IMR-90 (cell line): ENCODE results near the gene ZSWIM9. TPM values are rescaled to one million over a fixed set of nuclear protein-coding genes. Genes with fewer than 3 reads are reported as not detected.

ENCODE experiments used
- ATAC-seq: fragments of 200-7000 bp; cut with Tn5 transposase; 2 replicates; pipeline ENCODE4 v1.9.1; 2020; ENCODE audit warnings: low read depth, mild to moderate bottlenecking, moderate library complexity
- BruUV-seq: library from RNA; stranded (reverse); fragments of 400-500 nt; replicated peaks from 2 replicates; lab custom pipeline; 2021; lab: Mats Ljungman, UMichigan
- CTCF ChIA-PET: fragments of 300-600 bp; formaldehyde crosslinking; extraction: SDS; loops from one replicate; lab custom pipeline; 2021; ENCODE audit warnings: antibody characterized with exemption; lab: Yijun Ruan, JAX
- POLR2A ChIA-PET: fragments of 300-600 bp; sonication (Branson Sonifier 250); formaldehyde crosslinking; loops from one replicate; lab custom pipeline; 2022; ENCODE audit warnings: antibody characterized with exemption; ENCODE audit not compliant: unreplicated experiment; lab: Charles Lee
- DNase-seq: peaks from one replicate; pipeline ENCODE4 v3.0.0; 2013
- H2AFZ ChIP-seq: replicated peaks from 2 replicates; pipeline ENCODE3; 2013; ENCODE audit warnings: low read length, mild to moderate bottlenecking; ENCODE audit not compliant: poor library complexity
- H2AK5ac ChIP-seq: 2 replicates; pipeline ENCODE4 v1.6.1; 2013; ENCODE audit warnings: low read depth, low read length, inconsistent platforms
- H2AK9ac ChIP-seq: replicated peaks from 2 replicates; pipeline ENCODE3; 2013; ENCODE audit warnings: mild to moderate bottlenecking, low read depth, low read length, moderate library complexity; ENCODE audit not compliant: poor library complexity
- H2BK120ac ChIP-seq: 2 replicates; pipeline ENCODE4 v1.6.1; 2013; ENCODE audit warnings: low read depth, low read length, inconsistent platforms
- H2BK15ac ChIP-seq: 3 replicates; pipeline ENCODE4 v1.6.1; 2013; ENCODE audit warnings: low read depth, low read length, inconsistent platforms
- H2BK20ac ChIP-seq: 2 replicates; pipeline ENCODE4 v1.6.1; 2013; ENCODE audit warnings: low read depth, mild to moderate bottlenecking, inconsistent platforms, low read length, moderate library complexity
- H2BK5ac ChIP-seq: 2 replicates; pipeline ENCODE4 v1.6.1; 2013; ENCODE audit warnings: mild to moderate bottlenecking, low read depth, low read length, inconsistent platforms; ENCODE audit not compliant: poor library complexity, severe bottlenecking
- H3K14ac ChIP-seq: replicated peaks from 2 replicates; pipeline ENCODE4 v1.6.1; 2013; ENCODE audit warnings: low read depth, low read length, inconsistent platforms
- H3K18ac ChIP-seq: 2 replicates; pipeline ENCODE4 v1.6.1; 2013; ENCODE audit warnings: low read depth, low read length, control low read depth
- H3K23ac ChIP-seq: 2 replicates; pipeline ENCODE4 v1.6.1; 2013; ENCODE audit warnings: low read depth, low read length, inconsistent platforms
- H3K27ac ChIP-seq: 2 replicates; pipeline ENCODE4 v1.5.1; 2013; ENCODE audit warnings: mild to moderate bottlenecking, control low read depth, low read length; ENCODE audit not compliant: insufficient read depth
- H3K27me3 ChIP-seq: 2 replicates; pipeline ENCODE4 v1.6.1; 2013; ENCODE audit warnings: low read length; ENCODE audit not compliant: control insufficient read depth, insufficient read depth
- H3K36me3 ChIP-seq: 2 replicates; pipeline ENCODE4 v1.6.1; 2013; ENCODE audit warnings: low read length, mixed read lengths; ENCODE audit not compliant: control insufficient read depth, insufficient read depth
- H3K4ac ChIP-seq: 2 replicates; pipeline ENCODE4 v1.6.1; 2013; ENCODE audit warnings: low read depth, low read length, inconsistent platforms
- H3K4me1 ChIP-seq: 2 replicates; pipeline ENCODE4 v1.6.1; 2013; ENCODE audit warnings: low read length, mixed read lengths; ENCODE audit not compliant: control insufficient read depth, insufficient read depth
- H3K4me2 ChIP-seq: 2 replicates; pipeline ENCODE4 v1.6.1; 2013; ENCODE audit warnings: low read depth, mild to moderate bottlenecking, control low read depth, low read length, moderate library complexity
- H3K4me3 ChIP-seq: 2 replicates; pipeline ENCODE4 v1.5.1; 2013; ENCODE audit warnings: low read depth, mild to moderate bottlenecking, control low read depth, low read length, moderate library complexity; ENCODE audit not compliant: insufficient read depth
- H3K56ac ChIP-seq: 2 replicates; pipeline ENCODE4 v1.6.1; 2013; ENCODE audit warnings: low read length, inconsistent platforms; ENCODE audit not compliant: insufficient read depth; ENCODE audit errors: extremely low read depth
- H3K79me1 ChIP-seq, 2 experiments: 2 replicates each; pipeline ENCODE4 v1.6.1; 2013; ENCODE audit warnings: low read length in 2 of 2, inconsistent platforms in 1 of 2, low read depth in 1 of 2
- H3K9ac ChIP-seq: 2 replicates; pipeline ENCODE4 v1.6.1; 2013; ENCODE audit warnings: low read depth, low read length, control low read depth
- H3K9me1 ChIP-seq: 2 replicates; pipeline ENCODE4 v1.6.1; 2013; ENCODE audit warnings: low read length, inconsistent platforms; ENCODE audit not compliant: insufficient read depth
- H3K9me3 ChIP-seq: 2 replicates; pipeline ENCODE4 v1.6.1; 2013; ENCODE audit warnings: low read length; ENCODE audit not compliant: control insufficient read depth, insufficient read depth
- H4K20me1 ChIP-seq: 2 replicates; pipeline ENCODE4 v1.6.1; 2013; ENCODE audit warnings: low read length, inconsistent platforms; ENCODE audit not compliant: insufficient read depth
- H4K5ac ChIP-seq: 2 replicates; pipeline ENCODE4 v1.6.1; 2013; ENCODE audit warnings: mild to moderate bottlenecking, low read depth, low read length, control low read depth
- H4K8ac ChIP-seq, 2 experiments: 2 replicates each; pipeline ENCODE4 v1.6.1; 2013; ENCODE audit warnings: low read depth in 2 of 2, low read length in 2 of 2, control low read depth in 1 of 2, inconsistent platforms in 1 of 2
- H4K91ac ChIP-seq: 2 replicates; pipeline ENCODE4 v1.6.1; 2013; ENCODE audit warnings: low read depth, low read length, inconsistent platforms; ENCODE audit not compliant: insufficient read depth
- MAFK ChIP-seq: IDR thresholded peaks from 2 replicates; pipeline ENCODE4 v1.6.1; 2012; ENCODE audit warnings: low read depth, low read length, improper control_type of control experiment
- whole genome bisulfite sequencing, 2 experiments: methylation state at CpG; one replicate each; pipeline versions ENCODE4 v1.1.5 to v1.1.7; 2013; ENCODE audit warnings: missing lambda C conversion rate in 2 of 2; ENCODE audit not compliant: insufficient read length in 1 of 2; ENCODE audit errors: extremely low coverage in 2 of 2; 5-methylcytosine and 5-hydroxymethylcytosine counted together
- dilution Hi-C: fragments of 300-500 bp; cut with HindIII; formaldehyde crosslinking; loops from one replicate; pipeline ENCODE4 v1.14.3; 2018; ENCODE audit warnings: low sequenced_read_pairs; ENCODE audit not compliant: unreplicated experiment
- in situ Hi-C: fragments of 300-500 bp; cut with MboI; formaldehyde crosslinking; loops from 3 replicates; pipeline ENCODE4 v1.14.3; 2019; ENCODE audit warnings: low sequenced_read_pairs, inconsistent platforms, mixed read lengths
- intact Hi-C: fragments of 100-400 bp; cut with micrococcal nuclease; formaldehyde crosslinking; loops from 2 replicates; pipeline ENCODE4 v1.10.0; 2022
- polyA plus RNA-seq, 3 experiments: library from polyadenylated mRNA; depleted of rRNA; stranded (reverse); fragments of >200 nt; gene quantifications; 2 replicates each; pipeline ENCODE4 v1.2.3, GENCODE V29; 2012; ENCODE audit warnings: low replicate concordance in 1 of 3
- total RNA-seq: library from RNA; depleted of rRNA; stranded (reverse); fragments of >200 nt; gene quantifications from 2 replicates; pipeline ENCODE4 v1.2.3, GENCODE V29; 2012
- TF ChIP-seq, protein P1 (sequence below): conservative IDR thresholded peaks from 2 replicates; pipeline ENCODE4 v1.5.1; 2012; ENCODE audit warnings: mild to moderate bottlenecking, low read depth, low read length, improper control_type of control experiment

The ZSWIM9 gene
- total and polyA plus RNA-seq, 2 of the 4 experiments (the other 2 are of a cell fraction) = 0.54 to 2.2 TPM

DNA sequence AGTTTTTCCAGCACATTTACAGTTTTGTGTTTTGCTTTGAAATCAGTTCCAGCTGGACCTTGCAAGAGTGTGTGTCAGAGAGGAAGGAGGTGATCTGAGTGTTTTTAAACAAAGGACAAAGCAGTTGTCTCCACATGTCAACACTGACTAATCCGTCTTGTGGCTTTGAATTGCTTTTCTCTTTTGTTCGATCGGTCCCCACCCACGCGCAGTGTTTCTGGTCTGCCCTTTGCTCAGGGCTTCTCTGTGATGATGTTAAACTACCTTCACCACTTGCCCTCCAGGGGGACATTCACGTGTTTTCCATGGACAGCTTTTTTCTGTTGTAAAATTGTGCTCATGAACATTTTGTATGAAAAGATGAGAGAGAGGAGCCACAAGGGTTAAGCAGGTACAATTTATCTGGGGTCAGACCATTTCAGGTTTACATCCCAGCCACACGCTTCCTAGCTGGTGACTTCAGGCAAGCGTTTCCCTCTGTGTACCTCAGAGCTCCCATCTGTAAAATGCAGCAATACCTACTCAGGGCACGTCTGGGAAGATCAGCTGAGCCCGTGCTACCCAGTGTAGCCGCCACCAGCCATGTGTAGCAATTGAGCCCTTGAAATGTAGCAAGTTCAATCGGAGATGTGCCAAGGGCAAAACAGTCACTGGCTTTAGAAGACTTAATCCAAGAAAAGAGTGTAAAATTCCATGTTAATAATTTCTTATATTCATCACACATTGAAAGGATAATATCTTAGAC lies 46.4 kb upstream of the ZSWIM9 start:
- no peak overlapping the region for H3K14ac ChIP-seq
- 53% methylated on average over 8 of the region's 12 CpGs; no CpG with 5 or more reads in 1 of the 2 experiments for WGBS, 2 experiments
- H3K79me1 ChIP-seq = no peaks in the 10 kb centered on the region
- no peak overlapping the region for H3K23ac ChIP-seq
- in situ Hi-C loops = no loop called here
- H2BK5ac ChIP-seq = no peak overlapping the region
- TF ChIP-seq MAFK = no peak
- TF ChIP-seq, protein P1, sequence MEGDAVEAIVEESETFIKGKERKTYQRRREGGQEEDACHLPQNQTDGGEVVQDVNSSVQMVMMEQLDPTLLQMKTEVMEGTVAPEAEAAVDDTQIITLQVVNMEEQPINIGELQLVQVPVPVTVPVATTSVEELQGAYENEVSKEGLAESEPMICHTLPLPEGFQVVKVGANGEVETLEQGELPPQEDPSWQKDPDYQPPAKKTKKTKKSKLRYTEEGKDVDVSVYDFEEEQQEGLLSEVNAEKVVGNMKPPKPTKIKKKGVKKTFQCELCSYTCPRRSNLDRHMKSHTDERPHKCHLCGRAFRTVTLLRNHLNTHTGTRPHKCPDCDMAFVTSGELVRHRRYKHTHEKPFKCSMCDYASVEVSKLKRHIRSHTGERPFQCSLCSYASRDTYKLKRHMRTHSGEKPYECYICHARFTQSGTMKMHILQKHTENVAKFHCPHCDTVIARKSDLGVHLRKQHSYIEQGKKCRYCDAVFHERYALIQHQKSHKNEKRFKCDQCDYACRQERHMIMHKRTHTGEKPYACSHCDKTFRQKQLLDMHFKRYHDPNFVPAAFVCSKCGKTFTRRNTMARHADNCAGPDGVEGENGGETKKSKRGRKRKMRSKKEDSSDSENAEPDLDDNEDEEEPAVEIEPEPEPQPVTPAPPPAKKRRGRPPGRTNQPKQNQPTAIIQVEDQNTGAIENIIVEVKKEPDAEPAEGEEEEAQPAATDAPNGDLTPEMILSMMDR = peak; percentile 17; the same call in 1 of the 2 replicates
- no peaks in the 10 kb centered on the region for H3K9me3 ChIP-seq
- H3K56ac ChIP-seq = no peak overlapping the region
- no peaks in the 10 kb centered on the region for H3K4me1 ChIP-seq
- ChIA-PET POLR2A (no interaction called here), CTCF (interaction anchor here (0.6 to 1.9 kb wide), 4 partner anchors 10 to 29 kb away, joined by 4 to 6 read pairs (median 4); partner anchors contain the start of gene PLA2G4C)
- no peak overlapping the region for H3K18ac ChIP-seq
- no peak overlapping the region for H3K27ac ChIP-seq
- no peak overlapping the region for H2BK20ac ChIP-seq
- peak; percentile 73 for DNase-seq
- H3K27me3 ChIP-seq = no peaks in the 10 kb centered on the region
- H3K4ac ChIP-seq = no peak overlapping the region
- H4K20me1 ChIP-seq = no peaks in the 10 kb centered on the region
- no peak overlapping the region for H3K9ac ChIP-seq
- no TSS peak for BruUV-seq
- dilution Hi-C loops = no loop called here
- intact Hi-C loops = loop anchor here (2.0 kb wide), 1 partner anchor 13 kb away; the partner anchor contains the start of gene PLA2G4C
- no peak overlapping the region for H3K4me3 ChIP-seq
- peak; percentile 56 for ATAC-seq
- H2BK15ac ChIP-seq = no peak overlapping the region
- no peak overlapping the region for H2AK9ac ChIP-seq
- no peak overlapping the region for H2AK5ac ChIP-seq
- H2AFZ ChIP-seq = no peak overlapping the region
- H4K91ac ChIP-seq = no peak overlapping the region
- no peak overlapping the region for H4K5ac ChIP-seq
- H3K36me3 ChIP-seq = peaks cover 12% of the 10 kb centered on the region
- no peak overlapping the region for H4K8ac ChIP-seq
- H3K9me1 ChIP-seq = no peaks in the 10 kb centered on the region
- no peak overlapping the region for H3K4me2 ChIP-seq
- H2BK120ac ChIP-seq = no peak overlapping the region
